SU-DHL-6 (cell line): ENCODE results near the gene RNF144B.
"Not testable (repeated sequence)": the region's sequence is repeated elsewhere in the genome, so short reads cannot be mapped to it uniquely, and the experiment has no call there.

Experiments used
- H2AFZ ChIP-seq: fragments of 200-600 bp; sonication (generic); 2 replicates; pipeline ENCODE4 v1.6.1; 2014; ENCODE audit warnings: low read depth, mild to moderate bottlenecking, moderate library complexity, mixed read lengths, antibody characterized with exemption, low read length; ENCODE audit not compliant: severe bottlenecking
- H3F3A ChIP-seq: fragments of 200-600 bp; shearing (Covaris generic); 2 replicates; pipeline ENCODE4 v1.6.0; 2016; ENCODE audit warnings: antibody characterized with exemption, mild to moderate bottlenecking; ENCODE audit not compliant: insufficient read depth
- H3K27ac ChIP-seq: fragments of 200-600 bp; sonication (generic); 2 replicates; pipeline ENCODE4 v1.5.1; 2016; ENCODE audit warnings: low read depth, mild to moderate bottlenecking, low read length, moderate library complexity, mixed read lengths
- H3K27me3 ChIP-seq: fragments of 200-600 bp; sonication (generic), shearing (Covaris generic); 2 replicates; pipeline ENCODE4 v1.6.0; 2014; ENCODE audit warnings: mild to moderate bottlenecking, low read length
- H3K36me3 ChIP-seq: fragments of 200-600 bp; sonication (generic); 2 replicates; pipeline ENCODE4 v1.6.1; 2014; ENCODE audit warnings: mild to moderate bottlenecking, low read length, mixed read lengths
- H3K4me2 ChIP-seq: fragments of 300-600, 200-600 bp; shearing (Covaris generic), sonication (generic); 2 replicates; pipeline ENCODE4 v1.6.0; 2014; ENCODE audit warnings: low read length, low read depth, mild to moderate bottlenecking; ENCODE audit not compliant: poor library complexity, severe bottlenecking
- H3K4me3 ChIP-seq: fragments of 200-600 bp; sonication (generic); 2 replicates; pipeline ENCODE4 v1.5.1; 2014; ENCODE audit warnings: antibody characterized with exemption, low read length, mild to moderate bottlenecking, mixed read lengths; ENCODE audit not compliant: insufficient read depth, poor library complexity, severe bottlenecking
- H3K79me2 ChIP-seq: fragments of 200-600 bp; sonication (generic); 2 replicates; pipeline ENCODE4 v1.6.1; 2014; ENCODE audit warnings: mild to moderate bottlenecking, low read length, moderate library complexity; ENCODE audit not compliant: insufficient read depth
- H3K9ac ChIP-seq: fragments of 200-600 bp; sonication (generic); 2 replicates; pipeline ENCODE4 v1.7.0; 2014; ENCODE audit warnings: mild to moderate bottlenecking, low read length
- H3K9me2 ChIP-seq: fragments of 200-600 bp; sonication (generic); replicated peaks from 2 replicates; pipeline ENCODE4 v1.6.1; 2014; ENCODE audit warnings: low read length; ENCODE audit not compliant: insufficient read depth
- H3K9me3 ChIP-seq: fragments of 200-600 bp; sonication (generic); 2 replicates; pipeline ENCODE4 v1.6.1; 2014; ENCODE audit warnings: low read length, mixed read lengths; ENCODE audit not compliant: insufficient read depth
- H4K20me1 ChIP-seq: fragments of 200-600 bp; sonication (generic); 2 replicates; pipeline ENCODE4 v1.6.1; 2014; ENCODE audit warnings: low read depth, mild to moderate bottlenecking, antibody characterized with exemption, low read length, moderate library complexity, mixed read lengths
- EZH2phosphoT487 ChIP-seq: fragments of 200-600 bp; sonication (generic), shearing (Covaris generic); conservative IDR thresholded peaks from 2 replicates; pipeline ENCODE4 v1.6.1; 2018; ENCODE audit warnings: mild to moderate bottlenecking, antibody characterized with exemption, low read length, moderate library complexity, mixed read lengths
- TF ChIP-seq, protein P1 (sequence below): fragments of 200-600 bp; sonication (generic); IDR thresholded peaks from one replicate; pipeline ENCODE4 v1.5.1; 2017; ENCODE audit warnings: antibody characterized with exemption, mild to moderate bottlenecking, low read length, moderate library complexity; ENCODE audit not compliant: insufficient read depth, poor library complexity, severe bottlenecking

The RNF144B gene

DNA sequence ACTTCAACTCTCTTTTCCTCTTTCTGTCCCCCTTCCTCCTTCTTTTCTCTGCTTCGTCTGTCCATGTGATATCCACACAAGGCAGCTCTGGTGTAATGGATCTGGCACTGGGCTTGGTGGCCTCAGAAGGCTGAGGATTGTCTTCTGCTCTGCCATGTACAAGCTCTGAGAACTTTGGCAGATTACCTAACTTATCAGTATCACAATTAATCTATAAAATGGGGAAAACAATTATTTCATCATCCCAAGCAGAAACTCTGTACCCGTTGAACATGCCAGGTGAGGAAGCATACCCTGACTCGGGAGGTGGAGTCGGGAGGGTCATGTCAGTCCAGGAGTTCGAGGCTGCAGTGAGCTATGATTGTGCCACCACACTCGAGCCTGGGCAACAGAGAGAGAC lies 10.6 kb downstream of the RNF144B start:
- TF ChIP-seq, protein P1, sequence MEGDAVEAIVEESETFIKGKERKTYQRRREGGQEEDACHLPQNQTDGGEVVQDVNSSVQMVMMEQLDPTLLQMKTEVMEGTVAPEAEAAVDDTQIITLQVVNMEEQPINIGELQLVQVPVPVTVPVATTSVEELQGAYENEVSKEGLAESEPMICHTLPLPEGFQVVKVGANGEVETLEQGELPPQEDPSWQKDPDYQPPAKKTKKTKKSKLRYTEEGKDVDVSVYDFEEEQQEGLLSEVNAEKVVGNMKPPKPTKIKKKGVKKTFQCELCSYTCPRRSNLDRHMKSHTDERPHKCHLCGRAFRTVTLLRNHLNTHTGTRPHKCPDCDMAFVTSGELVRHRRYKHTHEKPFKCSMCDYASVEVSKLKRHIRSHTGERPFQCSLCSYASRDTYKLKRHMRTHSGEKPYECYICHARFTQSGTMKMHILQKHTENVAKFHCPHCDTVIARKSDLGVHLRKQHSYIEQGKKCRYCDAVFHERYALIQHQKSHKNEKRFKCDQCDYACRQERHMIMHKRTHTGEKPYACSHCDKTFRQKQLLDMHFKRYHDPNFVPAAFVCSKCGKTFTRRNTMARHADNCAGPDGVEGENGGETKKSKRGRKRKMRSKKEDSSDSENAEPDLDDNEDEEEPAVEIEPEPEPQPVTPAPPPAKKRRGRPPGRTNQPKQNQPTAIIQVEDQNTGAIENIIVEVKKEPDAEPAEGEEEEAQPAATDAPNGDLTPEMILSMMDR = no peak
- no peak for TF ChIP-seq EZH2phosphoT487
- Histone ChIP-seq H3K27ac (no peak overlapping the region), H3K4me2 (no peak overlapping the region), H2AFZ (no peak overlapping the region), H3K9me2 (no peaks in the 10 kb centered on the region), H3F3A (peaks cover 10% of the 10 kb centered on the region; the same call in 1 of the 2 replicates), H4K20me1 (no peaks in the 10 kb centered on the region), H3K9me3 (no peaks in the 10 kb centered on the region), H3K4me3 (no peak overlapping the region), H3K27me3 (no peaks in the 10 kb centered on the region), H3K36me3 (peaks cover 5% of the 10 kb centered on the region; the same call in 1 of the 2 replicates), H3K79me2 (peaks cover 40% of the 10 kb centered on the region), H3K9ac (no peak overlapping the region)

DNA sequence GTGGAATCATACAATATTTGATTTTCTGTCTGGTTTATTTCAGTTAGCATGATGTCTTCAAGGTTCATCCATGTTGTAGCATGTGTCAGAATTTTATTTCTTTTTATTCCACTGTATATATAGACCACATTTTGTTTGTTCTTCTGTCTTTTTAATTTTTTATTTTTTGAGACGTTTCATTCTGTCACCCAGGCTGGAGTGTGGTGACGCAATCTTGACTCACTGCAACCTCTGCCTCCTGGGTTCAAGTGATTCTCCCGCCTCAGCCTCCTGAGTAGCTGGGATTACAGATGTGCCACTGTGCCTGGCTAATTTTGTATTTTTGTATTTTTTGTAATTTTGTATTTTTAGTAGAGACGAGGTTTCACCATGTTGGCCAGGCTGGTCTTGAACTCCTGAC lies 11.1 kb downstream of the RNF144B start:
- Histone ChIP-seq H3F3A (peaks cover 13% of the 10 kb centered on the region; the same call in 1 of the 2 replicates), H3K79me2 (peaks cover 38% of the 10 kb centered on the region)
- H3K4me3 ChIP-seq, H4K20me1 ChIP-seq, H3K9me2 ChIP-seq, H3K9me3 ChIP-seq, H3K4me2 ChIP-seq, H3K27me3 ChIP-seq, H3K9ac ChIP-seq, H3K36me3 ChIP-seq, H2AFZ ChIP-seq, H3K27ac ChIP-seq: not testable (repeated sequence)

DNA sequence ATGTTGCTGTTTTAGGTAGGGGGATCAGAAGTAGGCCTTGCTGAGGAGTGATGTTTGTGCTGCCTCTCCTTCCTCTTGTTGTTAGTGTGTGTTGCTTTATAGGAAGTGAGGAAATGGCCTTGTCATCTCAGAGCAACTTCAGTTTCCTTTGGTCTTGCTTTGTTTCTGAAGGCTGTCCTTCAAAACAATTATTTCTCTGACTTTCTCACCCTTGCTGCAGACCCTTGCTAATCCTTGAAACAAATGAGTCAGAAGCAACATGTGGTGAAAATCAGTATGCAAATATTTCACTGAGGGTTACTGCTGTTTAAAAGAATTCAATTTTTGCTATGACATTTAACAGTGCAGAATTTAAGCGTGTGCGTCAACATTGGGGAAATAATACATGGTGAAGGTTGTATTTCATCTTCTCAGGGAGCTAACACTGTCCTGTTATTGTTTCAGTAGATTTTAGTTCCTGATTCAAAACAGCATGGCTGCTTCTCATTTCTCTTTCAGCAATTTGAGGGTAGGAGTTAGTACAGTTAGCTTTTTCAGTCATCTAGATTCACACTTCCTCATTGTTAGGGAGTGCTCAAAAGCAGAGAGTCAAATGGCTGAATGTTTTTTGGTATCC lies 13.8 kb downstream of the RNF144B start:
- no peaks in the 10 kb centered on the region for H3K27me3 ChIP-seq
- no peaks in the 10 kb centered on the region for H4K20me1 ChIP-seq
- peaks cover 13% of the 10 kb centered on the region; the same call in 1 of the 2 replicates for H3F3A ChIP-seq
- H3K79me2 ChIP-seq = peaks cover 13% of the 10 kb centered on the region; the same call in 1 of the 2 replicates
- peak overlapping the region; percentile 40 for H3K4me2 ChIP-seq
- peak overlapping the region; percentile 66 for H2AFZ ChIP-seq
- no peak for TF ChIP-seq EZH2phosphoT487
- TF ChIP-seq, protein P1 = no peak
- no peaks in the 10 kb centered on the region for H3K9me2 ChIP-seq
- H3K9ac ChIP-seq = peak overlapping the region; percentile 13
- peaks cover 12% of the 10 kb centered on the region for H3K36me3 ChIP-seq
- peak overlapping the region; percentile 59 for H3K27ac ChIP-seq
- no peak overlapping the region for H3K4me3 ChIP-seq
- H3K9me3 ChIP-seq = no peaks in the 10 kb centered on the region

DNA sequence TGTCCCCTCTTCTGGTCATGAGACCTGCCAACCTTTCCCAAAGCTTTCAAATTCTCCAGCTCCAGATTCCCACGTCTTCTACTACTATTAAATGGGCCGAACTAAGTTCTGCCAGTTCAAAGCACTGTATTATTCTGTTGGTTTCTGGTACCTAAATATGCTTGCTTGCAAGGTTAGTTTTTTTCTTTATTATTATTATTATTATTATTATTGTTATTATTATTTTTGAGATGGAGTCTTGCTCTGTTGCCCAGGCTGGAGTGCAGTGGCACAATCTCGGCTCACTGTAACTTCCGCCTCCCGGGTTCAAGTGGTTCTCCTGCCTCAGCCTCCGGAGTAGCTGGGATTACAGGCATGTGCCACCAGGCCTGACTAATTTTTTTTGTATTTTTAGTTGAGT lies 17.8 kb downstream of the RNF144B start:
- not testable (repeated sequence) for H3K27ac ChIP-seq, H3K9me3 ChIP-seq, H3K4me2 ChIP-seq, H2AFZ ChIP-seq, H4K20me1 ChIP-seq, H3K9ac ChIP-seq, H3K27me3 ChIP-seq, H3K4me3 ChIP-seq, H3K9me2 ChIP-seq, H3K36me3 ChIP-seq, H3K79me2 ChIP-seq
- peaks cover 13% of the 10 kb centered on the region; the same call in 1 of the 2 replicates for H3F3A ChIP-seq
